Mesodermal cell (in vitro differentiated cells): ENCODE data around the gene REG1A. TPM values are rescaled to one million over a fixed set of nuclear protein-coding genes. Genes with fewer than 3 reads are reported as not detected.

Experiments
- H3K27ac ChIP-seq: 2 replicates; pipeline ENCODE4 v1.7.0; 2013; ENCODE audit warnings: mild to moderate bottlenecking, low read depth, low read length, moderate library complexity; ENCODE audit not compliant: severe bottlenecking
- H3K36me3 ChIP-seq: 2 replicates; pipeline ENCODE4 v1.7.1; 2013; ENCODE audit warnings: mild to moderate bottlenecking, low read length, moderate library complexity; ENCODE audit not compliant: control insufficient read depth, insufficient read depth
- H3K4me1 ChIP-seq: one replicate; pipeline ENCODE4 v1.7.1; 2013; ENCODE audit warnings: mild to moderate bottlenecking, low read length; ENCODE audit not compliant: insufficient read depth, control insufficient read depth, poor library complexity, severe bottlenecking
- H3K4me3 ChIP-seq: 2 replicates; pipeline ENCODE4 v1.7.0; 2013; ENCODE audit warnings: low read length, control low read depth, mild to moderate bottlenecking; ENCODE audit not compliant: insufficient read depth, poor library complexity, severe bottlenecking; ENCODE audit errors: extremely low read depth
- H3K9me3 ChIP-seq: 2 replicates; pipeline ENCODE4 v1.7.1; 2013; ENCODE audit warnings: mild to moderate bottlenecking, low read length, moderate library complexity; ENCODE audit not compliant: control insufficient read depth
- WGBS, 2 experiments: methylation state at CpG; one replicate each; pipeline ENCODE4 v1.1.5; 2013; ENCODE audit warnings: missing lambda C conversion rate in 2 of 2; ENCODE audit not compliant: insufficient coverage in 2 of 2; 5-methylcytosine and 5-hydroxymethylcytosine counted together
- polyA plus RNA-seq, 2 experiments: library from polyadenylated mRNA; stranded (reverse); fragments of 50-300 nt; gene quantifications; one replicate each; pipeline ENCODE4 v1.2.3, GENCODE V29; 2013

REG1A gene, protein sequence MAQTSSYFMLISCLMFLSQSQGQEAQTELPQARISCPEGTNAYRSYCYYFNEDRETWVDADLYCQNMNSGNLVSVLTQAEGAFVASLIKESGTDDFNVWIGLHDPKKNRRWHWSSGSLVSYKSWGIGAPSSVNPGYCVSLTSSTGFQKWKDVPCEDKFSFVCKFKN
- not detected for polyA plus RNA-seq (2013, experiment 1 of 2)
- polyA plus RNA-seq (2013, experiment 2 of 2): not detected

DNA sequence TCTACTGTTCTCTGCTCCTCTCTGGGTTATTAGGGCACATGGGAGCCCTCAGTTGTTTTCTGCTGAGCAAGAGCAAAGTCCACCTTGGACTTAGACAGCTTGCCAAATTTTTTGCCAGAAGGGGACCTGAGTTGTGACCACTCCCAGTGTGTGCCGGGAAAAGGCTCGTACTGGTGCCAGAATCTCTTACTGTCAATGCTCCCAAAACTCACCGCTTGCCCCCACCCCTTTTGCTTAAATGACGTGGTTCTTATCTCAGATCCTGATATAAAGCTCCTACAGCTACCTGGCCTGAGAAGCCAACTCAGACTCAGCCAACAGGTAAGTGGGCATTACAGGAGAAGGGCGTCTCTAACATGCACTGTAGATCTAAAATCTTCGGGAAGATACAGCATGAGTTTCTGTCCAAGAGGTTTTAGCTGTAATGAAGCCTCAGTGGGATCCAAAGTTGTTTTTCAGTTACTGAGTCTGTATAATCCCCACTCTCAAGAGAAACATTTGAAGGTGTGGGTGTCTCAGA is at the start of gene REG1A:
Gene REG1A (plus strand): TSS at position 295 of the 520 bp plus-strand sequence. CDS start 374 bp downstream, outside the sequence.
- WGBS, 2 experiments: 71 to 78% methylated on average over 5 to 6 of the region's 6 CpGs
- no peaks in the 10 kb centered on the region for H3K36me3 ChIP-seq

DNA sequence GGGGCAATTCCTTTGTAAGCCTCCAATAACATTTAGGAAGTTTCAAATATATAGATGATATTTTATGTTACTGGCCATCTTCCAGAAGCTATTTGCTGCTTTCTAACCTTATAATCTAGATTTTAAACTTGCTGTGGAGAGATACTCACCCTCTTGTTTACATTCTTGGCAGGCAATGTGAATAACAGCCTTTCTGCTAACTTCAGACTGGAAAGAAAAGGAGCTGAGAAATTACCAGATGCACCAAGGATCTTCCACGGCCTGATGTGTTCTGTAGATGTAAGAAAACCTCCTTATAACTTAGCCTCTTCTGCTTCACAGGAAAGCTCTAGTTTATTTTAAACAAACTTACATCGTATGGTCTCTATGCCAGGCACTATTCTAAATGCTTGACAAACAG is 49.2 kb upstream of the REG1A start:
- Histone ChIP-seq H3K4me3 (no peak overlapping the region), H3K36me3 (no peaks in the 10 kb centered on the region), H3K4me1 (peaks cover 4% of the 10 kb centered on the region), H3K27ac (no peak overlapping the region), H3K9me3 (no peaks in the 10 kb centered on the region)
- WGBS, 2 experiments: 100% methylated on average over 1 of the region's 2 CpGs

More for the DNA sequence above, at the start of gene REG1A:
- no peaks in the 10 kb centered on the region for H3K4me1 ChIP-seq
- H3K4me3 ChIP-seq: no peak within 1 kb of the TSS
- no peak within 1 kb of the TSS for H3K27ac ChIP-seq
- no peaks in the 10 kb centered on the region for H3K9me3 ChIP-seq

DNA sequence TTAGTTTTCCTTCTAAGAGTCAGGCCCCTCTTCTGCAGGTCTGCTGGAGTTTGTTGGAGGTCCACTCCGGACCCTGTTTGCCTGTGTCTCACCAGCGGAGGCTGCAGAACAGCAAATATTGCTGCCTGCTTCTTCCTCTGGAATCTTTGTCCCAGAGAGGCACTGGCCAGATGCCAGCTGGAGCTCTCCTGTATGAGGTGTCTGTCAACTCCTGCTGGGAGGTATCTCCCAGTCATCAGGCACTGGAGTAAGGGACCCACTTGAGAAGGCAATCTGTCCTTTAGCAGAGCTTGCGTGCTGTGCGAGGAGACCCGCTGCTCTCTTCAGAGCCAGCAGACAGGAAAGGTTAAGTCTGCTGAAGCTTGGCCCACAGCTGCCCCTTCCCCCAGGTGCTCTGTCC is 37.3 kb upstream of the REG1A start:
- no peaks in the 10 kb centered on the region for H3K36me3 ChIP-seq
- no peak overlapping the region for H3K4me3 ChIP-seq
- no peak overlapping the region for H3K27ac ChIP-seq
- no peaks in the 10 kb centered on the region for H3K9me3 ChIP-seq
- no peaks in the 10 kb centered on the region for H3K4me1 ChIP-seq
- WGBS, 2 experiments: 84 to 95% methylated on average over 5 of the region's 5 CpGs

DNA sequence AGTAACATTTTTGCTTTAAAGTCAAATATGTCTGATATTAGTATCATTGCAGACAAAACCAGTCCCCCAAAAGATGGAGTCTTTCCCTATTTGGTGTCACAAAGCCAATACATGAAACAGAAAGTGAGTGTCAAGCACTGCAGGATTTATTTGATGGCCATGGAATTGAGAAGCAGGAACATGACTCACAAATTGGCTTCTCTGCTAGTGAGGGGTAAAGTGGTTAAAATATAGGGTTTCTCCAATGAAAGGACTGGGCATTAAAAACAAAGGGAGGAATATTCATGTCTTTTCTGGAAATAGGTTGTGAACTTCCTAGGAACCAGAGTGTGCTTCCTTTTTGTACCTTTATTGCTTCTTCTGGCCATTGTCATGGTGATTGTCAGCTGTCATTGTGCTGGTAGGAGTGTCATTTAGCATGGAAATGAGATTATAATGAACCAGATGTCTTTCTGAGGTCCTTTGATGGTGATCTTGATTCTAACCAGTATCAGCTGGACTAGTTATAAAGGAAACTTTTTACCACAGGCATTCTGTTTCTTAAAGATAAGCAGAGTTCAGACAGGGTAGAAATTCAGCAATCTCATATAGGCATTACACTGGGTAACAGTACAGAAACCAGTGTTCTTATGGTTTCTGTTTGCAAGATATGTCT is 36.6 kb upstream of the REG1A start:
- no peaks in the 10 kb centered on the region for H3K4me1 ChIP-seq
- H3K4me3 ChIP-seq: no peak overlapping the region
- H3K27ac ChIP-seq: no peak overlapping the region
- no peaks in the 10 kb centered on the region for H3K9me3 ChIP-seq
- no peaks in the 10 kb centered on the region for H3K36me3 ChIP-seq

DNA sequence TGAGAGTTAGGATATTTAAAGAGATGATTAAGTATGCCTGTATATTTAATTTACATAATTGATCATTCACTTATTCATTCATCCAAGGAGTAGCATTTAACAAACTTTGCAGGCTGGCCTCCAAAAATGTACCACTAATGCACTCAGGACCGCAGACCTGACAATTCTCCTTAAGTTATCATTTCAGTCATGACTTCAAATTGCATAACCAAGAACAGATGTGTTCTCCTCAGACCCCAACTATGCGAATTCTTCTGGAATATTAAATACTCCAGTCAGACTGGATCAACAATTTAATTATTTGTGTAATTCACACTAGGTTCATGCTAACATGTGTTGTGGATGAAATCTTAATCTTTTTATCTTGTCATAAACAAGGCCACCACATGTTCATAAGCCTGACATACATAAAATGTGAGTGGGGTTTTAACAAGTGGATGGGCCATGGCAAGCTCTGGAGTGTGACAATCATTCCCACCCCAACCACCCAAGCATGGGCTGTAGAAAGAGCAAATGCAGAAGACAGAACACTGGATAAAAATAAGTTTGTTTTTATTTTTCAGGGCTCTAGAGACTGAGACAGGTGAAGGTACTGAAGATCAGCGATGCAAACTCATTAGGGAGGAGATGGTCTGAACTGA is 35.7 kb upstream of the REG1A start:
- no peak overlapping the region for H3K4me3 ChIP-seq
- H3K27ac ChIP-seq: no peak overlapping the region
- WGBS, 2 experiments: 88 to 100% methylated on average over 1 to 2 of the region's 3 CpGs
- H3K36me3 ChIP-seq: no peaks in the 10 kb centered on the region
- H3K9me3 ChIP-seq: no peaks in the 10 kb centered on the region
- no peaks in the 10 kb centered on the region for H3K4me1 ChIP-seq

DNA sequence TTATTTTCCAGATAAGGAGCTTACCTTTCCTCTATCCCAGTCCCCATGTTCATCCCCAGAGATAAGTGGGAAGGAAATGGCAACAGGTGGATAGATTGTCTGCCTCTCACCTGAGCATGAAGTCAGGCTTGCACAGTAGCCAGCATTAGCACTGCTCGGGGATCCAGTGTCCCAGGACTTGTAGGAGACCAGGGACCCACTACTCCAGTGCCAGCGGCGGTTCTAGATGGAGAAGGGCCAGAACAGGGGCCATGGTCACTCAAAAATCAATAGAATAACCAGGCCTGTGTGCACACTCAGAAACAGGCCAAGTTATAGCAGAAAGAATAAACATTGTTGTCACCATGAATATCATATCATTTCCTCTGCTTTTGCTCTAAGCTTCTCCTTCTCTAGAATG is 34.9 kb upstream of the REG1A start:
- WGBS, 2 experiments: 80 to 87% methylated on average over 2 to 3 of the region's 3 CpGs
- Histone ChIP-seq H3K4me3 (no peak overlapping the region), H3K36me3 (no peaks in the 10 kb centered on the region), H3K27ac (no peak overlapping the region), H3K9me3 (no peaks in the 10 kb centered on the region), H3K4me1 (no peaks in the 10 kb centered on the region)

DNA sequence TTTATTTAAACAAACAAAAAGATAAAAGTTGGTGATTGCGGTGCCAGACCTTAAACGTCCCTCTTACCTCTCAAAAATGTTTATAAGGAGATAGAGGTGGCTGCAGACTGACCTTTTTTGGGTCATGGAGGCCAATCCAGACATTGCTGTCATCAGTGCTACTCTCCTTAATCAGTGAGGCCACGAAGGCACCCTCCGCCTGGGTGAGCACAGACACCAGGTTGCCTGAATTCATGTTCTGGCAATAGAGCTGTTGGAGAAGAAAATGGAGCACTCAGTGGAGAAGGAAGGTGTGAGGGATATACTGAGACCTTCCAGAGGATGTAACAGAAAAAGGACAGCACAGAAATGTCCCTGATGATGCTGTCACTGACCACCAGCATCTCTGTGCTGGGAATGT is 34.0 kb upstream of the REG1A start:
- WGBS, 2 experiments: 88 to 100% methylated on average over 1 to 2 of the region's 4 CpGs
- no peak overlapping the region for H3K4me3 ChIP-seq
- no peaks in the 10 kb centered on the region for H3K36me3 ChIP-seq
- H3K27ac ChIP-seq: no peak overlapping the region
- no peaks in the 10 kb centered on the region for H3K9me3 ChIP-seq
- H3K4me1 ChIP-seq: no peaks in the 10 kb centered on the region

DNA sequence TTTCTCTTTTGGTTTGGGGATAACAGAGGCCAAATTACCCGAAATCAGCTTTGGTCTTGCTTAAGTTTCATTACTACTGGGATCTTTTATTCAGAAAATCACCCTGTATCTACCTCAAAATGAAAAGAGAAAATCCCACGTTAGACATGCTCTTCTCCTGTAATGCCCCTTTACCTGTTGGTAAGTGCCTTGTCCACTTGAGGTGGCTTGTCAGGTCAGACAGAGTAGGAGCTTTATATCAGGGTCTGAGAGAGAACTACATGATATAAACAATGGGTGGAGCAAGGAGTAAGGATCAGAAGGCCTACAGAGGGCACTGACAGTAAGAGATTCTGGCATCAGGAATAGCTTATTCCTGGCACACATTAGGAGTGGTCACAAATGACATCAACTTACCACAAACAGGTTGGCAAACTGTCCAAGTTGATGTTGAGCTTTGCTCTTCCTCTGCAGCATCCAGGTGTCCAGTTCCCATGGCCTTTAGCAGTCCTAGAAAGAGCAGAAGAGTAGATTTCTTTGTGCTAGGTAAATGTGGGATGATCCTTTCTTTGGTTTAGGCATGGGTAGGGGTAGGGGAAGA is 32.4 kb upstream of the REG1A start, which contains the start of gene REG1B:
Gene REG1B (minus strand): TSS at position 209 of the 580 bp plus-strand sequence. CDS start 381 bp downstream, outside the sequence.
- no peaks in the 10 kb centered on the region for H3K36me3 ChIP-seq
- no peak within 1 kb of the TSS for H3K4me3 ChIP-seq
- WGBS, 2 experiments: 71% methylated on average over 1 of the region's 2 CpGs; no CpG with 5 or more reads in 1 of the 2 experiments
- no peaks in the 10 kb centered on the region for H3K9me3 ChIP-seq
- no peaks in the 10 kb centered on the region for H3K4me1 ChIP-seq
- H3K27ac ChIP-seq: no peak within 1 kb of the TSS

DNA sequence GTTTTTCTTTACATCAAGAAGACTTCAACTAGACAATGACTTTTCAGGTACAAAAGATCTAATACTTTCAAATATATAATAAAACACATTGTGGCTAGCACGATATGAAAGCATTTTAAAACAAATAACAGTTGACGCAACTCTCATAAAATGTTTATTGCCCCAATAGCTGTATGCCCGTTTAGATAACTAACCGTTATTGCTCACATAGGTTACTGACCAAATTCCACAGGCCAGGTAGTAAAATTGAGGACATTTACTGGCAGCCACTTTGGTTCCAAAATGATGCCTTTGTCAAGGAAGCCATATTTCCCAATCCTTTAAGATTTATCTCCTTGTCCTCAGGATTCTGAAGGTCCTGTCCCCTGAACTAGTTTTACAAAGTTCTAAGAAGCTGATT is 29.6 kb upstream of the REG1A start:
- WGBS, 2 experiments: 93 to 96% methylated on average over 3 to 4 of the region's 4 CpGs
- H3K27ac ChIP-seq: no peak overlapping the region

DNA sequence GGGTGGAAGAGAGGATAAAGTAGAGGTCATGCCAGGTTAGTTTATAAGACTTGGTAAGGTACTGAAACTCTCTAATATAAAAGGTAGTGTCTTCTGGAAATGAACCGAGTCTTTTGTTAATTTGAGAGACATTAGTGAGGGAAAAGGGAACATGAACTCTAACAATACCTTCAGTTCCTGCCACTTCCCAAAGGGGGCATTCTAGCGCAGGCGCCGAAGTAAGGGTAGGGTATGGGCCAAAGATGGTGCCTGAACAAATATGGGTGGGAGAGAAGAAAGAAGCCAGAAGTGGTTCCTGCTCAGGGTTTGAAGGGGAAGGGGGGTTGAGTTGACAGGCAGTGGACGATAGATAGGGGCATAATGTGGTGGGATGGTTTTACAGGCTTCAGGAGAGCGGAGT is 22.4 kb upstream of the REG1A start:
- Histone ChIP-seq H3K4me1 (no peaks in the 10 kb centered on the region), H3K36me3 (no peaks in the 10 kb centered on the region), H3K27ac (no peak overlapping the region), H3K9me3 (no peaks in the 10 kb centered on the region), H3K4me3 (no peak overlapping the region)
- WGBS, 2 experiments: 89 to 100% methylated on average over 2 to 5 of the region's 6 CpGs

More for the DNA sequence above, 29.6 kb upstream of the REG1A start:
- Histone ChIP-seq H3K36me3 (no peaks in the 10 kb centered on the region), H3K9me3 (no peaks in the 10 kb centered on the region), H3K4me1 (no peaks in the 10 kb centered on the region), H3K4me3 (no peak overlapping the region)
